Islet of Langerhans (tissue), 1 donor: ENCODE results near the gene PNLIPRP2.

Source experiments
- FAIRE-seq: peaks from one replicate; lab custom pipeline; 2011; peaks lifted over from hg19 to GRCh38; lab: Jason Lieb, UNC

The PNLIPRP2 gene

DNA sequence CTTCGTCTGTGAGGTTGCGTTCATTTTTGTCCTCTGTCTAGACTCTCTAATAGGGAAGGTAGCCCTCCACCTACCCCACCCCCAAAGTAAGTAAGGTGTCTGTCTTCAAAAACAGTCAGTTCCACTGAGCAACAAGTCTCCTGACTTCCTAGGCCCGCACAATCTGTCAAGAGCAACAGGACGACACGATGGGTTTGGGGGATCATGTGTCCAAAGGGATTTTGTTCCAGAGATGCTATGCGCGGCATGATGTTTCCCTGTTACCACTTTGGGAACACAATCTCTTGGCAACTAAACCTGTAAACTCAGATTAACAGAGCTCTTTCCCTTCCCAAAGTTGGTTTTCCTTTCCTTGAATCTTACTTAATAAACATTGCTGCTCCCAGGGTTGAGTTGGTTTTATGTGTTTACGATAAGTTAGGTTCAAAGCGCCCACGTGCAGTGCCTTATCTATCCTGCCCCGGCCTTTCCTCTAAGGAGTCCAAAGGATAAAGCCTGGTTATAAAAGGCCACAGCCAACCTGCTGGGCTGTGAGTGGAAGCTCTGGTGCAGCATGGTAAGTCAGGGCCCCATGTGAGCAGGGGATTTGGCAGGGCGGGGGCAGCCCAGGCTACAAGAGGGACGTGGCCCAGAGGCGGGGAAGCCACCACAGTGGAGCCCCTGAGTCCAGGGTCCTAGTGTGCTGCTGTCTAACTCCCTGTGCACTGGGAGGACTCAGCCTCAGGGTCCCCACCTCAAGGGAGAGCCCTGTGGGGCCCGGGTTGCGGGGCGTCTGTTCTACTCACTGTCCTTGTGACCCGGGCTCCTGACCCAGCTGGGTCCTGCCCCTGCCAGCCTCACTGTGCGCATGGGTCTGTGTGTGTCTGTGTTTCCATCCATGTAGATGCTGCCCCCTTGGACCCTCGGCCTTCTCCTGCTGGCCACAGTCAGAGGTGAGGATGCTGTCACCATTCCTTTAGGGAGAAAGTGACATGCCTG is at the start of gene PNLIPRP2:
Gene PNLIPRP2 (plus strand): TSS at position 531 of the 978 bp plus-strand sequence.
- no peak for FAIRE-seq

DNA sequence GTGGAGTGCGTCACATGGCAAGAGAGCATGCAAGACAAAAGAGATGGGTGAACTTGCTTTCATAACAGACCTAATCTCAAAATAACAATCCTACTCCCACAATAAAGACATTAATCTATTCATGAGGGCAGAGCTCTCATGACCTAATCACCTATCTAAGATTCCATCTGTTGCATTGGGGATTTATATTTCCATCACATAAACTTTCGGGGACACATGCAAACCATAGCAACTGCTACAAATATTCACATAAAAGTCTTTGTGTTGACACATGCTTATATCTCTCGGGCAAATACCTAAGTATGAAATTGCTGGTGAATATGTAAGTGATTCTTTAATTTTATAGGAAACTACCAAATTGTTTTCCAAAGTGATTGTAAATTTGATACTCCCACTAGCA is 46.0 kb upstream of the PNLIPRP2 start:
- FAIRE-seq: no peak

- FAIRE-seq: no peak
Measured at GRCh38 chr10:116587878-116588591, 32.7 kb upstream of the PNLIPRP2 start.

DNA sequence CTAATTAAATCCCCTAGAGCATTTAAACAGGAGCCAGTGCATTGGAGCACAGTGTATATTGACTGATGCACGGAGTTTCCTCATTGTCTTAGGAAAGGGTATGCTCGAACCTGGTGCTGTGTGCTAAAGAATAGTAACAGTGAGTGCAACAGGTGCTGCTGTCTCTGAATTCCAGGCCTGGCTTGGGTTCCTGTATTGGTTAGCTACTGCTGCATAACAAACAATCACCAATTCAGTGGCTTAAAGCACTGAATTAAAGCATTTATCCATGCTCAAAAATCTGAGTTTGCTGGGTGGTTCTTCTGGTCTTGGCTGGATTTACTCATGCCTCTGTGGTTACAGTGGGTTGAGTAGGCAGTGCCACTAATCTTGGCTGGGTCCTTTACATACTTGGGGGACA is 31.8 kb upstream of the PNLIPRP2 start:
- FAIRE-seq: no peak

- FAIRE-seq: no peak
Measured at GRCh38 chr10:116589926-116590325, 30.8 kb upstream of the PNLIPRP2 start.

- FAIRE-seq: no peak
Measured at GRCh38 chr10:116590590-116591444, 29.9 kb upstream of the PNLIPRP2 start, which contains the start of gene PNLIPRP1. Gene PNLIPRP1, plus strand, starts transcription at chr10:116590959. Its CDS starts 171 bp downstream, at chr10:116591130.

DNA sequence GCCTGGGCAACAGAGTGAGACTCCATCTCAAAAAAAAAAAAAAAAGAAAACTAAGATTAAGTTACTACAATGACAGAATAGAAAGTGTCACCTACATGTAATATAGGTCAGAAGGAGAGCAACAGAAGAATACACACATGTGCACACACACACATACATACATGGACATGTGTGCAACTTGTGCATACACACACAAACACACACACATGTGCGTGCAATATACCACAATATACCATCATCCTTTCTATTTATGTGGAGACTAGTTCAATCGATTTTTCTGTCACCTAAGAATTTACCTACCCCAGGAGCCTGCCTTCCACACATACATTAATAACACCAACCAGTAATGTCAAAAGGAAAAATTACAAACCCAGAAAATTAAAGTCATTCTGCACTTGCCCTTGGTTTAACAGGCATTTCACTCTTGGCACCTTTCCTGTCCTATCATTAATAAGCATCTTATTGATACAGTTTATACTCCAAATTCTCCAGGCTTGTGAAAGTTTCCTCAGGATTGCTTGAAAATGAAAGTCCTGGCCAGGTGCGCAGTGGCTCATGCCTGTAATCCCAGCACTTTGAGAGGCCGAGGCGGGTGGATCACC is 27.5 kb upstream of the PNLIPRP2 start:
- no peak for FAIRE-seq

- no peak for FAIRE-seq
Measured at GRCh38 chr10:116594525-116595035, 26.2 kb upstream of the PNLIPRP2 start.

- no peak for FAIRE-seq
Measured at GRCh38 chr10:116596062-116596461, 24.7 kb upstream of the PNLIPRP2 start.

GRCh38 chr10:116597543-116597942 is 23.2 kb upstream of the PNLIPRP2 start:
- FAIRE-seq: no peak

GRCh38 chr10:116598329-116598728 is 22.4 kb upstream of the PNLIPRP2 start:
- no peak for FAIRE-seq

DNA sequence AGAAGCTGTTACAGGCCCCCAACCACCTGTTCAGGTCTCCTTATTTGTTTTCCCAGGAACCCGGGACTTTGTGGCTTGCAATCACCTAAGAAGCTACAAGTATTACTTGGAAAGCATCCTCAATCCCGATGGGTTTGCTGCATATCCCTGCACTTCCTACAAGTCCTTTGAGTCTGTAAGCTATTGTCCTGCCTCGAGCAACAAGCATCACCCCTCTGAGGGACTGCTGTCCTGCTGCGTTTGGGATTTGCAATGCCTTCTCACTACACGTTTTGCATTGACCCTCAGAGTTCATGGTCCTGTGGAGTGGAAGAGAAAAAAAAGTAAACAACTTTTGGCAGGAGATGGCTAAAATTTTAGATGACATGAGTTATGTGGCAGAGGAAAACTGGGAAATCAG is 20.8 kb upstream of the PNLIPRP2 start:
- FAIRE-seq: no peak

DNA sequence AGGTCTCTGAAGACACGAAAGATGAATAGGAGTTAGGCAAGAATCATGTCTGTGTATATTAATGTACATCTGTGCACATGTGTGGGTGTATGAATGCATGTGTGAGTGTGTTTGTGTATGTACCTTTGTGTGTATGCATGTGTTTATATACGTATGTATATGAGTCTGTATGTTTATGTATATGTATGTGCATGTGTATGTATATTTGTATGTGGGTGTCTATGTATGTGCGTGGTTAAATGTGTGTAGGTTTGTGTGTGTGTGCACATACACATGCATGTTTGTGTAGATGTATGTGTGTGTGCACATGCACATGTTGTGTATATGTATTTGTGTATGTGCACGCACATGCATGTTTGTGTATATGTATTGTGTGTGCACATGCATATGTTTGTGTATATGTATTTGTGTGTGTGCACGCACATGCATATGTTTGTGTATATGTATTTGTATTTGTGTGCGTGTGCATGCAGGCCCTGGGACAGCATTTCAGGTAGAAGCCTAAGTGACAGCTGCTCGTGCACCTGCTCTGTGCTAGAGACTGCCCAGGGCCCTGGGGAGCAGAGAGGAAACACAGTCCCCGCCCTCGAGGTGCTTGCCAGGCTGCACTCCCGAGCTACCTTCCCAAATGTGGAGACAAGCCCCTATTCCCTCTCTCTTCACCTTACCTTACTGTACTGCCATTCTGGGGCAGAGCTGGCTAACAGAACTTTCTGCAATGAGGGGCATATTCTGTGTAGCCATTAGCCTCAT is 17.9 kb upstream of the PNLIPRP2 start:
- FAIRE-seq: no peak

DNA sequence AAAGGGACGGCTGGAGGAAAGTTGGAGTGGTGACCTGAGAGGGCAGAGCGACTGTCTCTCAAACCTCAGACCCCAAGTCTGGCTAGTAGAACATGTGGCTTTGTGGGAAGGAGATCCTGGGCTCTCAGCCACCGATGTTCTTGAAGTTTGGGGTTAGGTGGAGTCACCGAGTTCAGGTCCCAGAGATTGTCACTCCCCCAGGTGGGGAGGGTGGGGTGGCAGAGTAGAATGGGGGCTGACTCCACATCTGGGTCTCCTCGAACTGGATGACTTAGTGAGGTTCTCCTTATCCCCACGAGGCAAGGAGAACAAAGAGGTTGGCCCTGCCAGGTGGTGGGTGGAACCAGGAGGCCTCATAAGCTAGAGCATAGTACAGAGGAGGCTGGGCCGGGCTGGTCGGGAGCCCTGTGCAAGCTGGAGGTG is 14.7 kb upstream of the PNLIPRP2 start:
- no peak for FAIRE-seq

- FAIRE-seq: no peak
Measured at GRCh38 chr10:116607336-116607735, 13.4 kb upstream of the PNLIPRP2 start.

DNA sequence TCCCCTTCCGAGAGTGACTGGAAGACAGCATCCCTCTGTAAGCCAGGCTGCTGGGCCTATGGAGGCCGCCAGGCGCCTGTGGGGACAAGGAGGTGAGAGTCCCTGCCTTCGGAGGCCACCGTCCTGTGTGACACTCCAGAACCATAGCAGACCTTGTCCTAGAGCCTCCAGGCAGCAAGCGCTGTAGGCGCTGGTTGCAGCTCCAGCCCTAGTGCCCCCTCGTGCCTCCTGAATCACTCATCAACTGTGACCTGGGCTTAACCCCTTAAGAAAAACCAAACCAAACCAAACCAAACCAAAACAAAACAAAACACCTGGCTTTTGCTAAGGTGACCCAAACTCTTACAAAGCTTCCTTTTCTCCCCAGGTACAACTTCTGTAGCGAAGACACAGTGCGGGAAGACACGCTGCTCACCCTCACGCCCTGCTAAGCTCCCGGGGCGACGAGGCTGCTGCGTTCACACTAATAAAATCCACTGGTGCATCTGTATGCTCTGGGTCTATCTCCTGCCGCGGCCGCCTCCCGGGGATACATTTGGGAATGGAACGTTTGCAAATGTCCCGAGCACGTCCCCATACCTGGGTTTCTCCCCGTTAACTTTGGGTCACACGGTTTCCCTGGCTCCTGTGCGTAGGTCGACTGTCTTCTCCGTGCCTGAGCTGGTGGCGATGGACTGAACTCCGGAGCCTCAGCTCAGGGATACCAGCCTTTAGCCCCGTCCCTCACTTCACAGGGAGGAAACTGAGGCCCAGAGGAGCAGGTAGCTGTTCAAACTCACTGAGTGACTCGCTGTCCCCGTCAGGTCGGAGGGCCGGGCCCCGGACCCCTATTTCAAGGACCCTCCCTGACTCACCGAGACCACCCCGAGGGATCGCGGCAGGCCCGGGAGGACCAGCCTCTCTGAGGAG is 11.8 kb upstream of the PNLIPRP2 start:
- FAIRE-seq: no peak

GRCh38 chr10:116610443-116611152 is 10.2 kb upstream of the PNLIPRP2 start:
- no peak for FAIRE-seq

DNA sequence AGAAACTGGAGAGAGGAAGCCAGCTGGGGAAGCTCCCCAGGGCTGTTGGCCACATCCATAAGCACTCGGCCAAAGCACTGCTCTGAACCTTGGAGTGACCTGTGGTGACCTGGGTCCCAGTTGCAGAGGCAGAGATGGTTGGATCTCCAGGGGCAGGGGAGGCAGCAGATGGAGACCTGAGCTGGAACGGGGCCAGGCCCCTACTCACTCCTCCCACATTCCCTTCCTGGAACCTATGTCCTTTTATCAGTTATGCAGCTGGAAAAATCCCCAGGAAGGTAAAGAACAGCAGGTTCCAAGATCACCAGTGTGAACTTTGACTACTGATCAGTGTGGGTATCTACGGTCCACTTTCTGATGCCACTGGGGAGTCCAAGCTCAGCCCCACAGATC is 9.6 kb upstream of the PNLIPRP2 start:
- FAIRE-seq: no peak
